ENCODE measurements around the gene DIAPH1. TPM values are rescaled to one million over a fixed set of nuclear protein-coding genes. Genes with fewer than 3 reads are reported as not detected.

DIAPH1 gene
- total and polyA plus RNA-seq, 4 donors, result 51.5 to 74.7 (median 70.9) TPM

- Histone ChIP-seq H3K4me3 (ENCODE audit: low read depth in 1 of 3, low read length in 3 of 3) (no peak overlapping the region), H3K27ac (ENCODE audit: low read depth in 1 of 2, low read length in 2 of 2) (no peak overlapping the region), H3K9me3 (ENCODE audit: control insufficient read depth in 4 of 4, low read length in 3 of 4) (peaks cover 0 to 5% (median 2%) of the 10 kb centered on the region in 4 donors), H3K4me1 (ENCODE audit: control insufficient read depth in 4 of 4, insufficient read depth in 4 of 4, low read length in 3 of 4) (peaks cover 0 to 13% (median 6%) of the 10 kb centered on the region in 4 donors), H3K27me3 (ENCODE audit: control insufficient read depth in 4 of 4, insufficient read depth in 4 of 4, low read length in 3 of 4) (no peaks in the 10 kb centered on the region), H3K9ac (ENCODE audit: low read depth in 1 of 2, low read length in 2 of 2) (no peak overlapping the region), H3K36me3 (ENCODE audit: control insufficient read depth in 4 of 4, insufficient read depth in 3 of 4, low read depth in 1 of 4, low read length in 3 of 4) (no peaks in the 10 kb centered on the region)
- TF ChIP-seq NR2F2 (IDR thresholded peaks at IDR 0.05), result no peak
- TF ChIP-seq HNF4A (conservative IDR thresholded peaks at IDR 0.05), result no peak
- no peak for TF ChIP-seq FOXA2 (IDR thresholded peaks at IDR 0.05)
- TF ChIP-seq JUND (IDR thresholded peaks at IDR 0.05), result no peak
- TF ChIP-seq EGR1 (IDR thresholded peaks at IDR 0.05; ENCODE audit: low read depth in 2 of 2), result no peak
- TF ChIP-seq REST (IDR thresholded peaks at IDR 0.05), result no peak
- TF ChIP-seq YY1 (IDR thresholded peaks at IDR 0.05), result no peak
- no peak for TF ChIP-seq MAX (IDR thresholded peaks at IDR 0.05)
- no peak for TF ChIP-seq ZBTB33 (IDR thresholded peaks at IDR 0.05)
- TF ChIP-seq FOXA1 (IDR thresholded peaks at IDR 0.05), result no peak
- TF ChIP-seq TAF1 (conservative IDR thresholded peaks at IDR 0.05), result no peak
- no peak for TF ChIP-seq RXRA (IDR thresholded peaks at IDR 0.05)
- TF ChIP-seq RAD21 (IDR thresholded peaks at IDR 0.05), result no peak
- TF ChIP-seq GABPA (IDR thresholded peaks at IDR 0.05 in 1 of 2, conservative IDR thresholded peaks at IDR 0.05 in 1 of 2), result no peak
- TF ChIP-seq ATF3 (IDR thresholded peaks at IDR 0.05), result no peak
- no peak for TF ChIP-seq CTCF (IDR thresholded peaks at IDR 0.05; ENCODE audit: low read depth, low read length, missing input control)
- TF ChIP-seq SP1 (IDR thresholded peaks at IDR 0.05), result no peak
- no peak for DNase-seq (ENCODE audit: low spot score)
- WGBS, result 81% methylated on average over 10 of the region's 10 CpGs
These were observed 129.0 kb downstream of the DIAPH1 start for GRCh38 chr5:141489841-141490240.

Data from liver (tissue), 9 donors.